ENCODE measurements around the gene SLC8A2.

Gene SLC8A2

GRCh38 chr19:47381121-47381520 is 90.6 kb downstream of the SLC8A2 start:
- Histone ChIP-seq H3K36me3 (ENCODE audit: insufficient read depth) (no peaks in the 10 kb centered on the region), H4K20me1 (ENCODE audit: insufficient read depth) (no peaks in the 10 kb centered on the region), H3K9ac (no peak overlapping the region), H3K4me1 (ENCODE audit: low read depth, poor library complexity, severe bottlenecking) (no peaks in the 10 kb centered on the region), H2AFZ (ENCODE audit: low read depth) (no peak overlapping the region), H3K4me3 (IDR thresholded peaks at IDR 0.05; ENCODE audit: insufficient read depth, low read depth, low read length) (no peak overlapping the region), H3K27ac (no peak overlapping the region), H3K27me3 (ENCODE audit: insufficient read depth, low read depth) (no peaks in the 10 kb centered on the region), H3K79me2 (ENCODE audit: insufficient read depth, low read depth) (no peaks in the 10 kb centered on the region), H3K4me2 (no peak overlapping the region)
- no peak for TF ChIP-seq CTCF (conservative IDR thresholded peaks at IDR 0.05; ENCODE audit: low read depth, low read length)

DNA sequence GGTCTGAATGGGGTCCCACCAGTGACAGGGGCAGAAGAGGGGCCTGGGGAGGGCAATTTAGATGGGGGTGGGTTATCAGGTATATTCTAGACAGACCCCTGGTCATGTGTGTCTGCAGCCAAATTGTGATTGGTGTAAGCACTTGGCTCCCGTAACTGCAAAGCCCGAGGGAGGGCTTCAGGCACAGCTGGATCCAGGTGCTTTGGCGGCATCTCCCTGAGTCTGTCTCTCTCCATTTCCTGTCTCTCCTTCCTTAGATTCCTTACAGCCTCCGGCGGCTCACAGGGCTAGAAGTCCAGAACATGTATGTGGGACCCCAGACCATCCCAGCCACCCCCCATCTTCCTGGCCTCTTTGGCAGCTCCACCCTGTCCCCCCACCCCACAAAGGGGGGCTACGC is 91.1 kb downstream of the SLC8A2 start:
- no peak overlapping the region for H2AFZ ChIP-seq (ENCODE audit: low read depth)
- H3K36me3 ChIP-seq (ENCODE audit: insufficient read depth): 0 out of 2 replicates have a peak, but pooled peaks cover 3% of the 10 kb centered on the region
- H3K4me3 ChIP-seq (IDR thresholded peaks at IDR 0.05; ENCODE audit: insufficient read depth, low read depth, low read length): no peak overlapping the region
- no peaks in the 10 kb centered on the region for H3K27me3 ChIP-seq (ENCODE audit: insufficient read depth, low read depth)
- no peaks in the 10 kb centered on the region for H4K20me1 ChIP-seq (ENCODE audit: insufficient read depth)
- H3K9ac ChIP-seq: no peak overlapping the region
- no peaks in the 10 kb centered on the region for H3K4me1 ChIP-seq (ENCODE audit: low read depth, poor library complexity, severe bottlenecking)
- H3K27ac ChIP-seq: no peak overlapping the region
- no peak overlapping the region for H3K4me2 ChIP-seq
- H3K79me2 ChIP-seq (ENCODE audit: insufficient read depth, low read depth): no peaks in the 10 kb centered on the region
- TF ChIP-seq CTCF (conservative IDR thresholded peaks at IDR 0.05; ENCODE audit: low read depth, low read length): no peak

- no peaks in the 10 kb centered on the region for H4K20me1 ChIP-seq (ENCODE audit: insufficient read depth)
- no peak overlapping the region for H3K4me2 ChIP-seq
- H3K79me2 ChIP-seq (ENCODE audit: insufficient read depth, low read depth): no peaks in the 10 kb centered on the region
- H3K4me3 ChIP-seq (IDR thresholded peaks at IDR 0.05; ENCODE audit: insufficient read depth, low read depth, low read length): no peak overlapping the region
- H2AFZ ChIP-seq (ENCODE audit: low read depth): no peak overlapping the region
- no peak overlapping the region for H3K9ac ChIP-seq
- H3K27me3 ChIP-seq (ENCODE audit: insufficient read depth, low read depth): no peaks in the 10 kb centered on the region
- TF ChIP-seq CTCF (conservative IDR thresholded peaks at IDR 0.05; ENCODE audit: low read depth, low read length): no peak
- H3K27ac ChIP-seq: no peak overlapping the region
- H3K4me1 ChIP-seq (ENCODE audit: low read depth, poor library complexity, severe bottlenecking): no peaks in the 10 kb centered on the region
- H3K36me3 ChIP-seq (ENCODE audit: insufficient read depth): 0 out of 2 replicates have a peak, but pooled peaks cover 3% of the 10 kb centered on the region
These were observed 92.2 kb downstream of the SLC8A2 start for GRCh38 chr19:47379381-47379938.

DNA sequence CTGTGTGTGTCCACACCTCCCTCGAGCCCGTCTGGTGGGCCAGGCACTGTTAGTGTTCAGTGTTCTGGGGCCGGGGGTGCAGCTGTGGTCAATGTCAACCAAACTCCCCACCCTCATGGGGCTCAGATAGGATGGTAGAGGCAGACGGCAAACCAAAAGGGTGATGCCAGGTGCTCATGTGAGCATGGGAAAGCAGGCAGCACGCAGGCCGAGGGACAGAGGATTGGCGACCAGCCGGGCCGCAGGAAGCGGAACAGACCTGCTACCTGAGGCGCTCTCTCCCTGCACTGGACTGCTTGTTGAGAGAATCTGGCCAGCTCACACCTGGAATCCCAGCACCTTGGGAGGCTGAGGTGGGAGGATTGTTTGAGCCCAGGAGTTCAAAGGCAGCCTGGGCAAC is 93.4 kb downstream of the SLC8A2 start:
- Histone ChIP-seq H3K4me2 (no peak overlapping the region), H3K27me3 (ENCODE audit: insufficient read depth, low read depth) (no peaks in the 10 kb centered on the region), H3K79me2 (ENCODE audit: insufficient read depth, low read depth) (no peaks in the 10 kb centered on the region), H3K4me3 (IDR thresholded peaks at IDR 0.05; ENCODE audit: insufficient read depth, low read depth, low read length) (no peak overlapping the region), H4K20me1 (ENCODE audit: insufficient read depth) (no peaks in the 10 kb centered on the region), H2AFZ (ENCODE audit: low read depth) (no peak overlapping the region), H3K9ac (no peak overlapping the region), H3K4me1 (ENCODE audit: low read depth, poor library complexity, severe bottlenecking) (no peaks in the 10 kb centered on the region), H3K36me3 (ENCODE audit: insufficient read depth) (0 out of 2 replicates have a peak, but pooled peaks cover 3% of the 10 kb centered on the region), H3K27ac (no peak overlapping the region)
- TF ChIP-seq CTCF (conservative IDR thresholded peaks at IDR 0.05; ENCODE audit: low read depth, low read length): no peak
